HepG2 (cell line): ENCODE data around the gene WLS. TPM values are rescaled to one million over a fixed set of nuclear protein-coding genes. Genes with fewer than 3 reads are reported as not detected.

Experiments
- ATAC-seq: fragments of 200-7000 bp; cut with Tn5 transposase; 3 replicates; pipeline ENCODE4 v1.9.1; 2020; ENCODE audit warnings: mild to moderate bottlenecking, moderate library complexity
- BruUV-seq: library from RNA; stranded (reverse); fragments of 400-500 nt; replicated peaks from 2 replicates; lab custom pipeline; 2021; lab: Mats Ljungman, UMichigan
- CTCF ChIA-PET: fragments of 300-600 bp; formaldehyde crosslinking; extraction: SDS; loops from one replicate; lab custom pipeline; 2021; ENCODE audit warnings: low total read pairs, inconsistent platforms, low intra/inter-chr PET ratio; lab: Yijun Ruan, JAX
- POLR2A ChIA-PET: fragments of 350-600 bp; sonication (Branson Sonifier 250); formaldehyde crosslinking; loops from one replicate; lab custom pipeline; 2020; ENCODE audit warnings: antibody characterized with exemption, inconsistent platforms; lab: Yijun Ruan, JAX
- DNase-seq: peaks from one replicate; pipeline ENCODE4 v3.0.0-alpha.2; 2015; ENCODE audit warnings: low spot score
- FAIRE-seq: peaks from 3 replicates; lab custom pipeline; 2011; peaks lifted over from hg19 to GRCh38; lab: Jason Lieb, UNC
- H2AFZ ChIP-seq: one replicate; pipeline ENCODE4 v1.6.1; 2011; ENCODE audit warnings: low read length, inconsistent platforms
- H3K27ac ChIP-seq: fragments of 300-600 bp; 3 replicates; pipeline ENCODE4 v1.8.0; 2011; ENCODE audit warnings: mixed run types, mild to moderate bottlenecking, mixed read lengths, low read length, inconsistent platforms; ENCODE audit not compliant: insufficient read depth; ENCODE audit errors: extremely low read length
- H3K27me3 ChIP-seq, 2 experiments: fragments of 200-600 bp in 1 of 2; 2 replicates in 1 of 2; 3 replicates in 1 of 2; pipeline versions ENCODE4 v1.6.0 to v1.8.0; 2011; ENCODE audit warnings: low read length in 2 of 2, mild to moderate bottlenecking in 2 of 2, moderate library complexity in 2 of 2, inconsistent platforms in 1 of 2; ENCODE audit not compliant: insufficient read depth in 2 of 2, control insufficient read depth in 1 of 2
- H3K36me3 ChIP-seq, 2 experiments: fragments of 200-600 bp in 1 of 2; replicated peaks in 1 of 2; 2 replicates in 1 of 2; 3 replicates in 1 of 2; pipeline versions ENCODE4 v1.5.1 to v1.8.0; 2011; ENCODE audit warnings: low read length in 2 of 2, inconsistent platforms in 1 of 2; ENCODE audit not compliant: insufficient read depth in 2 of 2, control insufficient read depth in 1 of 2
- H3K4me1 ChIP-seq: 2 replicates; pipeline ENCODE4 v1.5.1; 2012; ENCODE audit warnings: low read length, inconsistent platforms; ENCODE audit not compliant: insufficient read depth
- H3K4me2 ChIP-seq: 2 replicates; pipeline ENCODE4 v1.6.0; 2011; ENCODE audit warnings: low read depth, low read length, inconsistent platforms
- H3K4me3 ChIP-seq, 3 experiments: fragments of 200-600 bp in 1 of 3; sonication (generic), shearing (Covaris generic) in 1 of 3; replicated peaks in 1 of 3; 2 replicates each; pipeline ENCODE4 v1.5.1; 2011 to 2016; ENCODE audit warnings: low read length in 3 of 3, inconsistent platforms in 2 of 3, low read depth in 2 of 3, mild to moderate bottlenecking in 2 of 3, control low read depth in 1 of 3, mixed read lengths in 1 of 3; ENCODE audit not compliant: insufficient read depth in 1 of 3
- H3K79me2 ChIP-seq: one replicate; pipeline ENCODE4 v1.6.1; 2011; ENCODE audit warnings: low read length, inconsistent platforms; ENCODE audit not compliant: insufficient read depth
- H3K9ac ChIP-seq: 2 replicates; pipeline ENCODE4 v1.6.0; 2011; ENCODE audit warnings: mild to moderate bottlenecking, low read depth, low read length, inconsistent platforms; ENCODE audit not compliant: insufficient read depth
- H3K9me3 ChIP-seq: 2 replicates; pipeline ENCODE4 v1.5.1; 2012; ENCODE audit warnings: mild to moderate bottlenecking, low read length
- H4K20me1 ChIP-seq: 2 replicates; pipeline ENCODE4 v1.6.0; 2011; ENCODE audit warnings: inconsistent platforms, mild to moderate bottlenecking, low read length, moderate library complexity; ENCODE audit not compliant: insufficient read depth
- MZF1 ChIP-seq: sonication (generic); formaldehyde crosslinking; IDR thresholded peaks from 2 replicates; pipeline ENCODE4 v1.8.1; 2023; ENCODE audit warnings: mild to moderate bottlenecking, missing genetic modification reagents, borderline replicate concordance
- POLR2A ChIP-seq, 2 experiments: IDR thresholded peaks; 2 replicates each; pipeline ENCODE4 v1.6.1; 2011; ENCODE audit warnings: low read depth in 2 of 2, low read length in 2 of 2, mild to moderate bottlenecking in 1 of 2, moderate library complexity in 1 of 2; ENCODE audit not compliant: insufficient read depth in 1 of 2
- SMYD3 ChIP-seq: sonication (generic); formaldehyde crosslinking; IDR thresholded peaks from 2 replicates; pipeline ENCODE4 v1.8.1; 2023; ENCODE audit warnings: mild to moderate bottlenecking, missing genetic modification reagents
- SRSF1 ChIP-seq: fragments of 200-400 bp; formaldehyde crosslinking; optimal IDR thresholded peaks from 2 replicates; pipeline ENCODE3; 2017; ENCODE audit warnings: mild to moderate bottlenecking, low read depth, low read length, moderate library complexity
- TOPORS ChIP-seq: sonication (generic); formaldehyde crosslinking; IDR thresholded peaks from 2 replicates; pipeline ENCODE4 v1.8.0; 2023; ENCODE audit warnings: mild to moderate bottlenecking, missing genetic modification reagents
- U2AF2 ChIP-seq: fragments of 200-400 bp; formaldehyde crosslinking; IDR thresholded peaks from 2 replicates; pipeline ENCODE4 v1.6.1; 2017; ENCODE audit warnings: low read depth, mild to moderate bottlenecking, low read length
- ZC3H4 ChIP-seq: sonication (generic); formaldehyde crosslinking; IDR thresholded peaks from 2 replicates; pipeline ENCODE4 v1.4.0; 2020; ENCODE audit warnings: missing genetic modification reagents, borderline replicate concordance
- ZNF256 ChIP-seq: sonication (generic); formaldehyde crosslinking; conservative IDR thresholded peaks from 2 replicates; pipeline ENCODE4 v1.4.0; 2020; ENCODE audit warnings: missing genetic modification reagents
- ZNF7 ChIP-seq: IDR thresholded peaks from 2 replicates; pipeline ENCODE4 v1.6.1; 2016; ENCODE audit warnings: missing biosample characterization, missing genetic modification reagents
- ZNF788 ChIP-seq: sonication (generic); formaldehyde crosslinking; IDR thresholded peaks from 2 replicates; pipeline ENCODE4 v1.5.0; 2020; ENCODE audit warnings: mild to moderate bottlenecking, missing genetic modification reagents, borderline replicate concordance
- WGBS: methylation state at CpG from one replicate; pipeline ENCODE4 v1.1.6; 2017; ENCODE audit warnings: low lambda C conversion rate; 5-methylcytosine and 5-hydroxymethylcytosine counted together
- in situ Hi-C: cut with HindIII; loops from 2 replicates; pipeline ENCODE4 v1.10.0; 2017; ENCODE audit warnings: low pct_unique_long_range_greater_than_20kb; ENCODE audit not compliant: extremely low pct_ligation_motif_present
- intact Hi-C: fragments of 100-400 bp; cut with micrococcal nuclease; formaldehyde crosslinking; loops from one replicate; pipeline ENCODE4 v1.10.0; 2022; ENCODE audit not compliant: unreplicated experiment
- polyA plus RNA-seq, 8 experiments: library from polyadenylated mRNA; depleted of rRNA in 3 of 8; stranded (reverse) in 7 of 8; unstranded in 1 of 8; fragments of >200 nt; fragmentation: Illumina TruSeq in 4 of 8; extraction: Trizol in 4 of 8; gene quantifications; 2 replicates each; pipeline versions ENCODE4 v1.2.1 to v1.2.3, GENCODE V29; 2011 to 2016; ENCODE audit warnings: low read depth in 4 of 8, missing spikeins in 1 of 8, mixed read lengths in 1 of 8; ENCODE audit not compliant: insufficient read depth in 1 of 8
- total RNA-seq, 5 experiments: library from RNA; depleted of rRNA; stranded (reverse); fragments of >200 nt; fragmentation: Illumina TruSeq; extraction: Trizol; gene quantifications; 2 replicates each; pipeline ENCODE4 v1.2.3, GENCODE V29; 2016; ENCODE audit warnings: low read depth in 1 of 5
- TF ChIP-seq, protein P1 (sequence below): sonication (generic); formaldehyde crosslinking; IDR thresholded peaks from 2 replicates; pipeline ENCODE4 v1.4.0; 2020; ENCODE audit warnings: missing genetic modification reagents
- TF ChIP-seq, protein P2 (sequence below): sonication (generic); formaldehyde crosslinking; IDR thresholded peaks from 2 replicates; pipeline ENCODE4 v1.5.0; 2020; ENCODE audit warnings: missing genetic modification reagents
- TF ChIP-seq, protein P3 (sequence below): sonication (generic); formaldehyde crosslinking; IDR thresholded peaks from 2 replicates; pipeline ENCODE4 v1.5.0; 2020; ENCODE audit warnings: mild to moderate bottlenecking, missing genetic modification reagents
- TF ChIP-seq, protein P4 (sequence below), 2 experiments: fragments of 450-650 bp in 1 of 2; sonication (generic) in 1 of 2; formaldehyde crosslinking; IDR thresholded peaks; 2 replicates each; pipeline versions ENCODE4 v1.5.0 to v1.8.0; 2020 to 2022; ENCODE audit warnings: mild to moderate bottlenecking in 1 of 2, missing genetic modification reagents in 1 of 2
- TF ChIP-seq, protein P5 (sequence below): sonication (generic); formaldehyde crosslinking; IDR thresholded peaks from 2 replicates; pipeline ENCODE4 v1.4.0; 2020; ENCODE audit warnings: mild to moderate bottlenecking, low read depth, missing genetic modification reagents
- TF ChIP-seq, protein P6 (sequence below): conservative IDR thresholded peaks from 2 replicates; pipeline ENCODE4 v1.6.1; 2018; ENCODE audit warnings: missing genetic modification reagents

WLS gene
- total and polyA plus RNA-seq, 2 of the 13 experiments (the other 11 are each of a cell fraction or from before 2014, with no cell fraction given), result not detected

DNA sequence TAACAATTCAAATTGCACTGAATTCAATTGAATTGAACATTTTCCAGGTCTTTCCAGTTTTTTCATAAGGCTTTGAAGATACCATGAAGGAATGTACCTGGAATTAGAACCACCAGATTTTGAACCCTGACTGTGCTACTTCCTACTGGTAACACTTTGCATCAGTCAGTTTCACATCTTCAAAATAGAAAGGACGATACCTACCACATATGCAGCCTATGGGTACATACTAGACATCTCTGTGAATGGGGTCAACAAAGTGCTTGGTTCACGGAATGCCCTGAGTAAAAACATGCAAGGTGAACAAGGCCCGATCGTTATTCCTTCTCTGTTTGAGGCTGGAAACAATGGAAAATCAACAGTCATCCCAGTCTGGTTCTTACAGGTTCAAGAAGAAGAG is 41.2 kb upstream of the WLS start:
- 3% methylated on average over 4 of the region's 4 CpGs for WGBS
- Histone ChIP-seq H3K79me2 (no peaks in the 10 kb centered on the region), H3K27ac (no peak overlapping the region), H3K4me2 (no peak overlapping the region), H3K36me3 (no peaks in the 10 kb centered on the region), H3K9ac (no peak overlapping the region), H3K27me3 (no peaks in the 10 kb centered on the region), H4K20me1 (no peaks in the 10 kb centered on the region), H3K9me3 (no peaks in the 10 kb centered on the region), H2AFZ (no peak overlapping the region), H3K4me3 (no peak overlapping the region), H3K4me1 (no peaks in the 10 kb centered on the region)
- ChIA-PET CTCF (no interaction called here), POLR2A (interaction anchor here (0.6 kb wide), 1 partner anchor 188 kb away, joined by 3 read pairs; no protein-coding TSS in a partner anchor)
- DNase-seq (no peak), FAIRE-seq (no peak), ATAC-seq (no peak)
- TF ChIP-seq, protein P1, sequence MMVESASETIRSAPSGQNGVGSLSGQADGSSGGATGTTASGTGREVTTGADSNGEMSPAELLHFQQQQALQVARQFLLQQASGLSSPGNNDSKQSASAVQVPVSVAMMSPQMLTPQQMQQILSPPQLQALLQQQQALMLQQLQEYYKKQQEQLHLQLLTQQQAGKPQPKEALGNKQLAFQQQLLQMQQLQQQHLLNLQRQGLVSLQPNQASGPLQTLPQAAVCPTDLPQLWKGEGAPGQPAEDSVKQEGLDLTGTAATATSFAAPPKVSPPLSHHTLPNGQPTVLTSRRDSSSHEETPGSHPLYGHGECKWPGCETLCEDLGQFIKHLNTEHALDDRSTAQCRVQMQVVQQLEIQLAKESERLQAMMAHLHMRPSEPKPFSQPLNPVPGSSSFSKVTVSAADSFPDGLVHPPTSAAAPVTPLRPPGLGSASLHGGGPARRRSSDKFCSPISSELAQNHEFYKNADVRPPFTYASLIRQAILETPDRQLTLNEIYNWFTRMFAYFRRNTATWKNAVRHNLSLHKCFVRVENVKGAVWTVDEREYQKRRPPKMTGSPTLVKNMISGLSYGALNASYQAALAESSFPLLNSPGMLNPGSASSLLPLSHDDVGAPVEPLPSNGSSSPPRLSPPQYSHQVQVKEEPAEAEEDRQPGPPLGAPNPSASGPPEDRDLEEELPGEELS (CRISPR knock-in tag), result no peak
- TF ChIP-seq SMYD3 (CRISPR knock-in tag), result no peak
- TF ChIP-seq TOPORS (CRISPR knock-in tag), result no peak
- no peak for TF ChIP-seq ZNF788 (CRISPR knock-in tag)
- TF ChIP-seq MZF1 (CRISPR knock-in tag), result no peak
- TF ChIP-seq, protein P2, sequence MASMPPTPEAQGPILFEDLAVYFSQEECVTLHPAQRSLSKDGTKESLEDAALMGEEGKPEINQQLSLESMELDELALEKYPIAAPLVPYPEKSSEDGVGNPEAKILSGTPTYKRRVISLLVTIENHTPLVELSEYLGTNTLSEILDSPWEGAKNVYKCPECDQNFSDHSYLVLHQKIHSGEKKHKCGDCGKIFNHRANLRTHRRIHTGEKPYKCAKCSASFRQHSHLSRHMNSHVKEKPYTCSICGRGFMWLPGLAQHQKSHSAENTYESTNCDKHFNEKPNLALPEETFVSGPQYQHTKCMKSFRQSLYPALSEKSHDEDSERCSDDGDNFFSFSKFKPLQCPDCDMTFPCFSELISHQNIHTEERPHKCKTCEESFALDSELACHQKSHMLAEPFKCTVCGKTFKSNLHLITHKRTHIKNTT (CRISPR knock-in tag), result no peak
- TF ChIP-seq, protein P3, sequence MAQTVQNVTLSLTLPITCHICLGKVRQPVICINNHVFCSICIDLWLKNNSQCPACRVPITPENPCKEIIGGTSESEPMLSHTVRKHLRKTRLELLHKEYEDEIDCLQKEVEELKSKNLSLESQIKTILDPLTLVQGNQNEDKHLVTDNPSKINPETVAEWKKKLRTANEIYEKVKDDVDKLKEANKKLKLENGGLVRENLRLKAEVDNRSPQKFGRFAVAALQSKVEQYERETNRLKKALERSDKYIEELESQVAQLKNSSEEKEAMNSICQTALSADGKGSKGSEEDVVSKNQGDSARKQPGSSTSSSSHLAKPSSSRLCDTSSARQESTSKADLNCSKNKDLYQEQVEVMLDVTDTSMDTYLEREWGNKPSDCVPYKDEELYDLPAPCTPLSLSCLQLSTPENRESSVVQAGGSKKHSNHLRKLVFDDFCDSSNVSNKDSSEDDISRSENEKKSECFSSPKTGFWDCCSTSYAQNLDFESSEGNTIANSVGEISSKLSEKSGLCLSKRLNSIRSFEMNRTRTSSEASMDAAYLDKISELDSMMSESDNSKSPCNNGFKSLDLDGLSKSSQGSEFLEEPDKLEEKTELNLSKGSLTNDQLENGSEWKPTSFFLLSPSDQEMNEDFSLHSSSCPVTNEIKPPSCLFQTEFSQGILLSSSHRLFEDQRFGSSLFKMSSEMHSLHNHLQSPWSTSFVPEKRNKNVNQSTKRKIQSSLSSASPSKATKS (CRISPR knock-in tag), result no peak
- TF ChIP-seq, protein P4, sequence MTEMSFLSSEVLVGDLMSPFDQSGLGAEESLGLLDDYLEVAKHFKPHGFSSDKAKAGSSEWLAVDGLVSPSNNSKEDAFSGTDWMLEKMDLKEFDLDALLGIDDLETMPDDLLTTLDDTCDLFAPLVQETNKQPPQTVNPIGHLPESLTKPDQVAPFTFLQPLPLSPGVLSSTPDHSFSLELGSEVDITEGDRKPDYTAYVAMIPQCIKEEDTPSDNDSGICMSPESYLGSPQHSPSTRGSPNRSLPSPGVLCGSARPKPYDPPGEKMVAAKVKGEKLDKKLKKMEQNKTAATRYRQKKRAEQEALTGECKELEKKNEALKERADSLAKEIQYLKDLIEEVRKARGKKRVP (CRISPR knock-in tag; IDR thresholded peaks at IDR 0.05), result no peak
- TF ChIP-seq ZC3H4 (CRISPR knock-in tag), result no peak
- no peak for TF ChIP-seq ZNF256 (CRISPR knock-in tag)
- TF ChIP-seq SRSF1, result no peak
- TF ChIP-seq, protein P5, sequence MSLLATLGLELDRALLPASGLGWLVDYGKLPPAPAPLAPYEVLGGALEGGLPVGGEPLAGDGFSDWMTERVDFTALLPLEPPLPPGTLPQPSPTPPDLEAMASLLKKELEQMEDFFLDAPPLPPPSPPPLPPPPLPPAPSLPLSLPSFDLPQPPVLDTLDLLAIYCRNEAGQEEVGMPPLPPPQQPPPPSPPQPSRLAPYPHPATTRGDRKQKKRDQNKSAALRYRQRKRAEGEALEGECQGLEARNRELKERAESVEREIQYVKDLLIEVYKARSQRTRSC (CRISPR knock-in tag), result no peak
- no peak for TF ChIP-seq U2AF2
- TF ChIP-seq POLR2A (IDR thresholded peaks at IDR 0.05; ENCODE audit: insufficient read depth in 1 of 2, low read depth in 2 of 2, low read length in 2 of 2), result no peak
- TF ChIP-seq, protein P6, sequence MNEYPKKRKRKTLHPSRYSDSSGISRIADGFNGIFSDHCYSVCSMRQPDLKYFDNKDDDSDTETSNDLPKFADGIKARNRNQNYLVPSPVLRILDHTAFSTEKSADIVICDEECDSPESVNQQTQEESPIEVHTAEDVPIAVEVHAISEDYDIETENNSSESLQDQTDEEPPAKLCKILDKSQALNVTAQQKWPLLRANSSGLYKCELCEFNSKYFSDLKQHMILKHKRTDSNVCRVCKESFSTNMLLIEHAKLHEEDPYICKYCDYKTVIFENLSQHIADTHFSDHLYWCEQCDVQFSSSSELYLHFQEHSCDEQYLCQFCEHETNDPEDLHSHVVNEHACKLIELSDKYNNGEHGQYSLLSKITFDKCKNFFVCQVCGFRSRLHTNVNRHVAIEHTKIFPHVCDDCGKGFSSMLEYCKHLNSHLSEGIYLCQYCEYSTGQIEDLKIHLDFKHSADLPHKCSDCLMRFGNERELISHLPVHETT, result no peak
- TF ChIP-seq ZNF7 (CRISPR knock-in tag), result no peak
- no TSS peak for BruUV-seq
- in situ Hi-C loops, result no loop called here
- intact Hi-C loops, result no loop called here
